RWPE2 (cell line): ENCODE results near the gene CAMLG.

Experiments
- ATAC-seq: fragments of 200-7000 bp; cut with Tn5 transposase; 3 replicates; pipeline ENCODE4 v1.9.1; 2021; ENCODE audit warnings: low read depth
- DNase-seq: peaks from one replicate; pipeline ENCODE4 v3.0.0-alpha.2; 2020; ENCODE audit warnings: low spot score
- H3K27ac ChIP-seq: fragments of 450-650 bp; 2 replicates; pipeline ENCODE4 v1.5.1; 2017; ENCODE audit warnings: mild to moderate bottlenecking; ENCODE audit not compliant: poor library complexity, severe bottlenecking
- H3K27me3 ChIP-seq: fragments of 250-450 bp; sonication (Bioruptor Pico); 2 replicates; pipeline ENCODE4 v1.5.1; 2021; ENCODE audit warnings: mild to moderate bottlenecking, moderate library complexity; ENCODE audit not compliant: insufficient read depth, poor library complexity, severe bottlenecking
- H3K36me3 ChIP-seq: fragments of 250-450 bp; sonication (Bioruptor Pico); 2 replicates; pipeline ENCODE4 v1.5.1; 2020; ENCODE audit warnings: low read depth, mild to moderate bottlenecking, moderate library complexity
- H3K4me1 ChIP-seq: fragments of 250-450 bp; sonication (Bioruptor Pico); 2 replicates; pipeline ENCODE4 v1.5.1; 2021; ENCODE audit warnings: mild to moderate bottlenecking, moderate library complexity; ENCODE audit not compliant: insufficient read depth, poor library complexity, severe bottlenecking
- H3K4me3 ChIP-seq: fragments of 250-450 bp; sonication (Bioruptor Pico); 2 replicates; pipeline ENCODE4 v1.5.1; 2021; ENCODE audit warnings: mild to moderate bottlenecking, moderate library complexity; ENCODE audit not compliant: severe bottlenecking
- H3K9me3 ChIP-seq: fragments of 250-450 bp; sonication (Bioruptor Pico); 2 replicates; pipeline ENCODE4 v1.5.1; 2021; ENCODE audit warnings: mild to moderate bottlenecking, moderate library complexity; ENCODE audit not compliant: severe bottlenecking
- TF ChIP-seq, protein P1 (sequence below): fragments of 450-650 bp; IDR thresholded peaks from one replicate; pipeline ENCODE4 v1.5.1; 2017; ENCODE audit warnings: mild to moderate bottlenecking, moderate library complexity; ENCODE audit not compliant: poor library complexity, severe bottlenecking

The CAMLG gene

DNA sequence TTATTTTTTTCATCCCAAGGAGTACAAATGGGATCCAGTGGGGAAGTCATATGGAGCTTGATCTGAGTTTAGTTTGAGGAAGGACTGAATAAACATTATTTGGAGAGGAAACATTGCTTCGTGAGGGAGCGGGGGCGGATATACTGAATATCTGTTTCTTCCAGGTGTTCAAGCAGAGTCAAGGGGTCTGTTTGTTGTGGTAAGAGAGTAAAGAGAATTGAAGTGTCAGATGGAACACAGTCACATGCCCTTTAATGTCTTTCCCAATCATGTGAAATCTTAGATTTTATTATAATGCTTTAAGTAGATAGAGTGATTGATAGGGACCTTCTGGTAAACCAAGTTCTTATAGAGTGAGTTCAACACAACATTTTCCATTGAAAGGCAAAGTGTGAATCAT, 53.9 kb downstream of the CAMLG start:
- no peak for ATAC-seq
- Histone ChIP-seq H3K9me3 (no peaks in the 10 kb centered on the region), H3K27ac (no peak overlapping the region), H3K4me3 (no peak overlapping the region), H3K36me3 (peaks cover 94% of the 10 kb centered on the region), H3K4me1 (no peaks in the 10 kb centered on the region), H3K27me3 (no peaks in the 10 kb centered on the region)
- DNase-seq: no peak
- TF ChIP-seq, protein P1, sequence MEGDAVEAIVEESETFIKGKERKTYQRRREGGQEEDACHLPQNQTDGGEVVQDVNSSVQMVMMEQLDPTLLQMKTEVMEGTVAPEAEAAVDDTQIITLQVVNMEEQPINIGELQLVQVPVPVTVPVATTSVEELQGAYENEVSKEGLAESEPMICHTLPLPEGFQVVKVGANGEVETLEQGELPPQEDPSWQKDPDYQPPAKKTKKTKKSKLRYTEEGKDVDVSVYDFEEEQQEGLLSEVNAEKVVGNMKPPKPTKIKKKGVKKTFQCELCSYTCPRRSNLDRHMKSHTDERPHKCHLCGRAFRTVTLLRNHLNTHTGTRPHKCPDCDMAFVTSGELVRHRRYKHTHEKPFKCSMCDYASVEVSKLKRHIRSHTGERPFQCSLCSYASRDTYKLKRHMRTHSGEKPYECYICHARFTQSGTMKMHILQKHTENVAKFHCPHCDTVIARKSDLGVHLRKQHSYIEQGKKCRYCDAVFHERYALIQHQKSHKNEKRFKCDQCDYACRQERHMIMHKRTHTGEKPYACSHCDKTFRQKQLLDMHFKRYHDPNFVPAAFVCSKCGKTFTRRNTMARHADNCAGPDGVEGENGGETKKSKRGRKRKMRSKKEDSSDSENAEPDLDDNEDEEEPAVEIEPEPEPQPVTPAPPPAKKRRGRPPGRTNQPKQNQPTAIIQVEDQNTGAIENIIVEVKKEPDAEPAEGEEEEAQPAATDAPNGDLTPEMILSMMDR: no peak

DNA sequence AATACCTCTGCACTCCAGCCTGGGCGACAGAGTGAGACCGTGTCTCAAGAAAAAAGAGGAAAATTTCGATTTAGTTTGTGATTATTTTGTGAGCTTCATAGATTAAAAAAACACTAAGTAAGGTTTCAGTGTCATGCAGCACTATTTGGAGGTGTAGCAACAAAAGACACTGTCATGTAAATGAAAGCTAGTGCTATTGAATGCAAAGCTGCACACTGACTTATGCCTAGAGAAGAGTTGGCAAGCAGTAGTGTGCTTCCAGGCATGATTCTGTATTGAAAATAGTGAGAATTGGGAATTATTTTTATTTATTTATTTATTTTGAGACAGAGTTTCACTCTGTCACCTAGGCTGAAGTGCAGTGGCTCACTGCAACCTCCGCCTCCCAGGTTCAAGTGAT, 54.8 kb downstream of the CAMLG start:
- no peaks in the 10 kb centered on the region for H3K4me1 ChIP-seq
- no peak overlapping the region for H3K4me3 ChIP-seq
- DNase-seq: no peak
- H3K9me3 ChIP-seq: no peaks in the 10 kb centered on the region
- ATAC-seq: no peak
- TF ChIP-seq, protein P1: no peak
- no peaks in the 10 kb centered on the region for H3K27me3 ChIP-seq
- peaks cover 97% of the 10 kb centered on the region for H3K36me3 ChIP-seq
- no peak overlapping the region for H3K27ac ChIP-seq

DNA sequence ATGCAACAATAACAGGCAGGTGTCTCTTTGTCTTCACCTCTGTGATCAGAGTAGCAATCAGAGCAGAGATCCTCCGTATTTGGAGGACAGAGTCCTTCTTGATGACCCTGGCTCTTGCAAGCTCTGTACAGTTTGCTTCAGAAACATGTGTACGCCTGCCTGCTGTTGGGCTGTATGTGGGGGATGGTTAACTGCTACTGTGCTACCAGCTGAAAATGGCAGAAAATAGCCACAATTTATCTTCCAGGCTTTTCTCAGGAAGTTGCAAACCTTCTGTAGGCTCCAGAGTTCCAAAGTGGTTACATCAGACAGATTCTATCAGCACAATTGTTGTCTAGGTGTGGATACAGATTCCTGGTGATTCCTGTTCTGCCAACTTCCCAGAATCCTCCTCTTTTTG, 55.7 kb downstream of the CAMLG start:
- Histone ChIP-seq H3K4me1 (no peaks in the 10 kb centered on the region), H3K27me3 (no peaks in the 10 kb centered on the region), H3K9me3 (no peaks in the 10 kb centered on the region), H3K27ac (no peak overlapping the region), H3K4me3 (no peak overlapping the region), H3K36me3 (peaks cover 97% of the 10 kb centered on the region)
- TF ChIP-seq, protein P1: no peak
- DNase-seq: no peak
- no peak; the same call in 2 of the 3 replicates for ATAC-seq

DNA sequence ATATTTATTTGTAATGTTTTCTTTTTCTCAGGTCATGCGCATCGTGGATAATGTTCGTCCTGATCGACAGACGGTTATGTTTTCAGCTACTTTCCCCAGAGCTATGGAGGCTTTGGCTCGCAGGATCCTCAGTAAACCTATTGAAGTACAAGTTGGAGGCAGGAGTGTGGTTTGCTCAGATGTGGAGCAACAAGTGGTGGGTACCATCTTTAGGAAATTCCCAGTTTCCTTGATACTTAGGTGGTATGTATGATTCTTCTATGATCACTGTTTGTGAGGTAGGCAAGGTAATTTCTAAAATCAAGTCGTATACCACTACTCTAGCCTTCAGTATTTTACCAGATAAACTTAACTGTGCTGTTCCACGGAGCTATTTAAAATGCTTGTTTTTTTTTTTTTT, 56.5 kb downstream of the CAMLG start:
- Histone ChIP-seq H3K9me3 (no peaks in the 10 kb centered on the region), H3K4me3 (no peak overlapping the region), H3K4me1 (no peaks in the 10 kb centered on the region), H3K27ac (no peak overlapping the region), H3K27me3 (no peaks in the 10 kb centered on the region), H3K36me3 (peaks cover 94% of the 10 kb centered on the region)
- DNase-seq (no peak), ATAC-seq (no peak)
- TF ChIP-seq, protein P1: no peak

DNA sequence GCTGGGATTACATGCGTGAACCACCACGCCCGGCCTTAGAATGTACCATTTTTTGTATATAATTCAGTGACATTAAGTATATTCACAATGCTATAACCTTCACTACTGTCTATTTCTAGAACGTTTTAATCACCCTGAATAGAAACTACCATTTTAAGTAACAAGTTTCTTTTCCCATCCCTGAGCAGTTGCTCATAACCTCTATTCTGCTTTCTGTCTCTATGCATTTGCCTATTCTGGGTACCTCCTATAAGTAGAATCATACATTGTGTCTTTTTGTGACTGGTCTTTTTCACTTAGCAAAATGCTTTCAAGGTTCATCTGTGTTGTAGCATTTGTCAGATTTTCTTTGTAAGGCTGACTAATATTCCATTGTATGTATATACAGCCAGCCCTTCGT, 60.1 kb downstream of the CAMLG start:
- peaks cover 89% of the 10 kb centered on the region for H3K36me3 ChIP-seq
- no peak for ATAC-seq
- no peaks in the 10 kb centered on the region for H3K9me3 ChIP-seq
- DNase-seq: no peak
- no peak overlapping the region for H3K27ac ChIP-seq
- TF ChIP-seq, protein P1: no peak
- H3K4me3 ChIP-seq: no peak overlapping the region
- no peaks in the 10 kb centered on the region for H3K4me1 ChIP-seq
- H3K27me3 ChIP-seq: no peaks in the 10 kb centered on the region
